ENCODE data around the gene APCDD1L.

GRCh38 chr20:58538752-58539151 lies 23.6 kb upstream of the APCDD1L start:
- TF ChIP-seq POLR2A (IDR thresholded peaks at IDR 0.05) = no peak
- TF ChIP-seq, protein P1, sequence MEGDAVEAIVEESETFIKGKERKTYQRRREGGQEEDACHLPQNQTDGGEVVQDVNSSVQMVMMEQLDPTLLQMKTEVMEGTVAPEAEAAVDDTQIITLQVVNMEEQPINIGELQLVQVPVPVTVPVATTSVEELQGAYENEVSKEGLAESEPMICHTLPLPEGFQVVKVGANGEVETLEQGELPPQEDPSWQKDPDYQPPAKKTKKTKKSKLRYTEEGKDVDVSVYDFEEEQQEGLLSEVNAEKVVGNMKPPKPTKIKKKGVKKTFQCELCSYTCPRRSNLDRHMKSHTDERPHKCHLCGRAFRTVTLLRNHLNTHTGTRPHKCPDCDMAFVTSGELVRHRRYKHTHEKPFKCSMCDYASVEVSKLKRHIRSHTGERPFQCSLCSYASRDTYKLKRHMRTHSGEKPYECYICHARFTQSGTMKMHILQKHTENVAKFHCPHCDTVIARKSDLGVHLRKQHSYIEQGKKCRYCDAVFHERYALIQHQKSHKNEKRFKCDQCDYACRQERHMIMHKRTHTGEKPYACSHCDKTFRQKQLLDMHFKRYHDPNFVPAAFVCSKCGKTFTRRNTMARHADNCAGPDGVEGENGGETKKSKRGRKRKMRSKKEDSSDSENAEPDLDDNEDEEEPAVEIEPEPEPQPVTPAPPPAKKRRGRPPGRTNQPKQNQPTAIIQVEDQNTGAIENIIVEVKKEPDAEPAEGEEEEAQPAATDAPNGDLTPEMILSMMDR (IDR thresholded peaks at IDR 0.05 in 4 of 5, conservative IDR thresholded peaks at IDR 0.05 in 1 of 5) = no peak

All from gastrocnemius medialis (tissue), 4 donors.